A673 (cell line): ENCODE data around the gene FADS6.

Source experiments
- CTCF ChIP-seq: fragments of 300-800, 200-600 bp; sonication (generic); conservative IDR thresholded peaks from 2 replicates; pipeline ENCODE4 v1.5.1; 2017; ENCODE audit warnings: low read depth, mild to moderate bottlenecking, antibody characterized with exemption, low read length, moderate library complexity, mixed read lengths
- EZH2 ChIP-seq: fragments of 200-600 bp; sonication (generic); IDR thresholded peaks from 2 replicates; pipeline ENCODE4 v1.6.1; 2017; ENCODE audit warnings: borderline replicate concordance, low read depth, mild to moderate bottlenecking, mixed read lengths, antibody characterized with exemption, low read length; ENCODE audit not compliant: poor library complexity, severe bottlenecking

DNA sequence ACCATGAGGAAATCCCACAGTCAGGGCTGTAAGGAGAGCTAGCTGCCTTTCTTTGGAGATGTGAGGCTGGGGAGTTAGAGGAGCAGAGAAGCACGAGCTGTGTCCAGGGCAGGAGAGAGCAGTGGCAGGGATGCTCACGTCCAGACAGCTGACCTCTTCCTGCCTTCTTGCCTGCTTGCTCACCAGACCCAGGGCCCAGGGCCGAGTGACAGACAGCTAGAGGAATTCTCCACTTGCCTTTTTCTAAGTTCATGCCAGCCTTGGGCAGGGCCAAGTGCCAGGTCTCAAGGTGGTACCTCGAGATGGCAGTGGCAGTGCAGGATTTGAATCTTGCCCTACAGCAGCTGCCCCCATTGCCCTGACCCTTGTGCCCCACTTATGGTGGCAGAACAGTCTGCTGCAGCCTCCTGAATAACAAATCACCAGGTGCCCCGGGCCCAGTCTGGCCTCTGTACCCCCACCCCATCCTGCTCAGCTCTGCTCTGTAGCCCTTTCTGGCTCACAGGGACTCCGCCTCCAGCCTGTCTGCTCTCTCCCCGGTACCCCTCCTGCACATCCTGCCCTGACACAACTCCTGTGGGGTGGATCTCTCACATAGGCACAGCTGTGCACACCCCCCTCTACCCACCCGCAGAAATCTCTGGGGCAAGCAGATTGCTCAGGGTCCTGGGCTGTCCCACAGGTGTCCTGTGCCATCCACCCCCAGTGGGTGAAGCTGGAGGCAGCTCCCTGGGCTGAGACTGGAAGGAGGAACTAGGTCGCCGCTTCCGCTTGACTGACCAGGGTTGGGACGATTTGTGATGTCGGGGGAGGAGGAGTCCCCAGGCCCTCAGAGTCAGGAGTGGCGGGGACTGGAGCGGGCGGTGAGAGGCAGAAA, 59.7 kb downstream of the FADS6 start:
- TF ChIP-seq CTCF (no peak), EZH2 (no peak)
